ENCODE results near the gene RAVER1. TPM values are rescaled to one million over a fixed set of nuclear protein-coding genes. Genes with fewer than 3 reads are reported as not detected.
A peak's percentile ranks its signal among the peaks of the same experiment; 100 is the strongest.

RAVER1 gene
- total and polyA plus RNA-seq, 2 donors (not counting 1 experiment from before 2014, with no cell fraction given) = 21.0 to 62.7 TPM

GRCh38 chr19:10299545-10300458 is 33.5 kb downstream of the RAVER1 start:
- Histone ChIP-seq H3K4me2 (replicated peaks; ENCODE audit: low read depth, low read length, poor library complexity, severe bottlenecking) (no peak overlapping the region), H3K27me3 (replicated peaks in 1 of 4; ENCODE audit: control extremely low read depth in 1 of 4, control insufficient read depth in 3 of 4, insufficient read depth in 4 of 4, low read length in 3 of 4) (peaks cover 0 to 16% (median 6%) of the 10 kb centered on the region in 4 experiments), H3K79me2 (ENCODE audit: control insufficient read depth, insufficient read depth, low read length) (no peaks in the 10 kb centered on the region), H4K20me1 (ENCODE audit: control insufficient read depth, insufficient read depth, low read length, poor library complexity, severe bottlenecking) (no peaks in the 10 kb centered on the region), H3K36me3 (replicated peaks in 1 of 2; ENCODE audit: control extremely low read depth in 1 of 2, control insufficient read depth in 1 of 2, extremely low read depth in 1 of 2, insufficient read depth in 2 of 2, low read length in 1 of 2) (no peaks in the 10 kb centered on the region), H2AFZ (ENCODE audit: insufficient read depth, low read depth, low read length, poor library complexity, severe bottlenecking) (peak overlapping the region; percentile 21), H3K9me3 (ENCODE audit: control extremely low read depth in 1 of 3, control insufficient read depth in 2 of 3, insufficient read depth in 1 of 3, low read length in 2 of 3) (peaks cover 0 to 12% (median 0%) of the 10 kb centered on the region in 3 donors), H3K4me3 (ENCODE audit: control extremely low read depth in 1 of 5, extremely low read depth in 1 of 5, insufficient read depth in 1 of 5, low read depth in 2 of 5, low read length in 4 of 5) (no peak overlapping the region), H3K27ac (ENCODE audit: low read length in 2 of 2) (no peak overlapping the region), H3K9ac (ENCODE audit: low read length) (no peak overlapping the region), H3K4me1 (ENCODE audit: control insufficient read depth in 2 of 2, insufficient read depth in 2 of 2, low read length in 2 of 2) (peaks cover 13 to 14% of the 10 kb centered on the region in 2 donors)
- Mint-ChIP-seq H3K9me3 (ENCODE audit: insufficient read depth) (no peaks in the 10 kb centered on the region), H3K27ac (no peak overlapping the region), H3K4me1 (peaks cover 12% of the 10 kb centered on the region), H3K27me3 (peaks cover 5% of the 10 kb centered on the region), H3K4me3 (no peak overlapping the region)
- 25% methylated on average over 11 of the region's 14 CpGs for WGBS (ENCODE audit: insufficient coverage)
- intact Hi-C loops (cut with micrococcal nuclease) = no loop called here
- ChIA-PET POLR2A (no interaction called here), CTCF (interaction anchor here (0.9 kb wide), 1 partner anchor 30 kb away, joined by 4 read pairs; no protein-coding TSS in a partner anchor)
- TF ChIP-seq CTCF (IDR thresholded peaks at IDR 0.05) = no peak
- TF ChIP-seq EZH2 (IDR thresholded peaks at IDR 0.05; ENCODE audit: borderline replicate concordance, insufficient read depth, low read depth, low read length, poor library complexity, severe bottlenecking) = no peak
- ATAC-seq (ENCODE audit: low read depth) = no peak
- peak; percentile 10 for DNase-seq
